ENCODE measurements around the gene IMP4. TPM values are rescaled to one million over a fixed set of nuclear protein-coding genes. Genes with fewer than 3 reads are reported as not detected.

IMP4 gene
- total RNA-seq, 1 experiment from 2014 or later, result 207 TPM

DNA sequence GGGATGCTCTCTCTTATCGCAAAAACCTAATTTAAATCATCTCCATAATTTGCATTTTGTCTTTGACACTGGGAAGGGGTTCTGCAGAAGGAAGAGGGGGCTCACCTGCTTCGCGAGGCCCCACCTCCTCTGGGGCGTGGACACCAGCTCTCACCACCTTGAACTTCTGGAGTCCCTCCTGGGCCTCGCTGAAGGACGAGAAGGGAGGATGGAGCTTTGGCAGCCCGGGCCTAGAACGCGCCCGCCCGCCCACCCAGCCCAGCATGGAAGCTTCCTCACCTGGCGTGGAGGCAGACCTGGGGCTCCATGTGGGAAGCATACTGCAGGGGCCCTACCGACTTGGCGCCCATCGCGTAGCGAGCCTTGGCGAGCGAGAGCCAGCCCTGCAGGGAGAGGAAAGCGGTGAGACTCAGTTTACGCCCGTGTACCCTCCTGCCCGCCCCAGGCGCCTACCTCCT is 1.1 kb upstream of the IMP4 start:
- H3K27me3 ChIP-seq (ENCODE audit: low read length), result no peaks in the 10 kb centered on the region
- CTCF ChIA-PET, result interaction anchor here (0.5 to 1.2 kb wide), 2 partner anchors 160 to 1151 kb away, joined by 5 read pairs; partner anchors contain the start of gene SMPD4
- DNase-seq (peak; percentile 28), ATAC-seq (peak; percentile 1; the same call in 1 of the 2 replicates)
- peak overlapping the region; percentile 77 for H3K4me2 ChIP-seq (ENCODE audit: low read length)
- peak overlapping the region; percentile 71 for H3K4me3 ChIP-seq (ENCODE audit: low read length)
- H2AFZ ChIP-seq (ENCODE audit: low read length), result peak overlapping the region; percentile 83
- H3F3A ChIP-seq (ENCODE audit: low read length, unreplicated experiment), result no peaks in the 10 kb centered on the region
- BruUV-seq (replicated peaks), result no TSS peak
- H4K20me1 ChIP-seq (ENCODE audit: low read length), result peaks cover 10% of the 10 kb centered on the region; the same call in 1 of the 2 replicates
- TF ChIP-seq, protein P1, sequence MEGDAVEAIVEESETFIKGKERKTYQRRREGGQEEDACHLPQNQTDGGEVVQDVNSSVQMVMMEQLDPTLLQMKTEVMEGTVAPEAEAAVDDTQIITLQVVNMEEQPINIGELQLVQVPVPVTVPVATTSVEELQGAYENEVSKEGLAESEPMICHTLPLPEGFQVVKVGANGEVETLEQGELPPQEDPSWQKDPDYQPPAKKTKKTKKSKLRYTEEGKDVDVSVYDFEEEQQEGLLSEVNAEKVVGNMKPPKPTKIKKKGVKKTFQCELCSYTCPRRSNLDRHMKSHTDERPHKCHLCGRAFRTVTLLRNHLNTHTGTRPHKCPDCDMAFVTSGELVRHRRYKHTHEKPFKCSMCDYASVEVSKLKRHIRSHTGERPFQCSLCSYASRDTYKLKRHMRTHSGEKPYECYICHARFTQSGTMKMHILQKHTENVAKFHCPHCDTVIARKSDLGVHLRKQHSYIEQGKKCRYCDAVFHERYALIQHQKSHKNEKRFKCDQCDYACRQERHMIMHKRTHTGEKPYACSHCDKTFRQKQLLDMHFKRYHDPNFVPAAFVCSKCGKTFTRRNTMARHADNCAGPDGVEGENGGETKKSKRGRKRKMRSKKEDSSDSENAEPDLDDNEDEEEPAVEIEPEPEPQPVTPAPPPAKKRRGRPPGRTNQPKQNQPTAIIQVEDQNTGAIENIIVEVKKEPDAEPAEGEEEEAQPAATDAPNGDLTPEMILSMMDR (conservative IDR thresholded peaks at IDR 0.05; ENCODE audit: low read depth, low read length), result no peak
- TF ChIP-seq EZH2 (IDR thresholded peaks at IDR 0.05; ENCODE audit: low read length, unreplicated experiment) (no peak), EZH2phosphoT487 (IDR thresholded peaks at IDR 0.05; ENCODE audit: borderline replicate concordance, low read length) (no peak)
- POLR2A ChIA-PET (ENCODE audit: unreplicated experiment), result interaction anchor here (0.7 kb wide), 1 partner anchor 100 kb away, joined by 3 read pairs; no protein-coding TSS in a partner anchor
- H3K79me2 ChIP-seq (ENCODE audit: low read length), result peaks cover 28% of the 10 kb centered on the region
- H3K36me3 ChIP-seq (ENCODE audit: low read depth, low read length), result peaks cover 27% of the 10 kb centered on the region
- H3K9ac ChIP-seq (ENCODE audit: low read length), result peak overlapping the region; percentile 94
- no peaks in the 10 kb centered on the region for H3K9me3 ChIP-seq (ENCODE audit: low read length)
- H3K4me1 ChIP-seq (ENCODE audit: insufficient read depth, low read length), result peaks cover 12% of the 10 kb centered on the region
- no peak overlapping the region for H3K27ac ChIP-seq (ENCODE audit: low read length)
- intact Hi-C loops (cut with micrococcal nuclease), result no loop called here
- H3K9me2 ChIP-seq (replicated peaks; ENCODE audit: low read length), result no peaks in the 10 kb centered on the region

DNA sequence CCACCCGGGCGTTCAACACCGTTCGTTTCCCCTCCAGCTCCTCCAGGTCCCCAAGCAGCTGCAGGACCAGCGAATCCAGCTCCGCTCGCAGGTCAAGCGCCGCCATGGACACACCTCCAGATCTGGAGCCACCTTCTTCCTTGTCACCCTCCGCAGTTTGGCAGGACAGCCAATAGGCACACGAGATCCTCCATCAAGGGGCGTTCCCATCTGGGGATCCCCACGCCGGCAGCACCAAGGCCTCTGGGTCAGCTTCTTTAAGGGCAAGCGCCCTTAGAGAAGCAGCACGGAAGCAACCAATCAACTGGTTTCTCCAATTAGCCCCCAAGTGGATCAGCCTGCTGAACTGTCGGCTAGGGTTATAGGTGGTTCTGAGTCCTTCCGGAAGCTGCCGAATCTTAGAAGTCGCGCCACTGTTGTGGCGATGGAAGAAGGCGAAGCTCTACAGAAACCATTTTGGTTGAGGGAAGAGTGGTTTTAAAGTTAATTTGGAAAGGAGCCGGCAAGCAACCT is 621 bp upstream of the IMP4 start:
- Histone ChIP-seq H3K4me2 (ENCODE audit: low read length) (peak overlapping the region; percentile 77), H3K9ac (ENCODE audit: low read length) (peak overlapping the region; percentile 94), H3K4me1 (ENCODE audit: insufficient read depth, low read length) (peaks cover 12% of the 10 kb centered on the region), H3K9me3 (ENCODE audit: low read length) (no peaks in the 10 kb centered on the region), H3K27me3 (ENCODE audit: low read length) (no peaks in the 10 kb centered on the region), H4K20me1 (ENCODE audit: low read length) (peaks cover 10% of the 10 kb centered on the region; the same call in 1 of the 2 replicates), H3K79me2 (ENCODE audit: low read length) (peaks cover 28% of the 10 kb centered on the region), H3K4me3 (ENCODE audit: low read length) (peak overlapping the region; percentile 71), H3K36me3 (ENCODE audit: low read depth, low read length) (peaks cover 32% of the 10 kb centered on the region), H3K27ac (ENCODE audit: low read length) (peak overlapping the region; percentile 37), H3K9me2 (replicated peaks; ENCODE audit: low read length) (no peaks in the 10 kb centered on the region), H3F3A (ENCODE audit: low read length, unreplicated experiment) (no peaks in the 10 kb centered on the region), H2AFZ (ENCODE audit: low read length) (peak overlapping the region; percentile 83)
- CTCF ChIA-PET, result interaction anchor here (0.5 to 1.2 kb wide), 3 partner anchors 161 to 1151 kb away, joined by 5 read pairs; partner anchors contain the start of gene SMPD4
- TSS peak; percentile 70 for BruUV-seq (replicated peaks)
- intact Hi-C loops (cut with micrococcal nuclease), result no loop called here
- POLR2A ChIA-PET (ENCODE audit: unreplicated experiment), result interaction anchor here (0.7 to 0.9 kb wide), 3 partner anchors 49 to 429 kb away, joined by 3 read pairs; no protein-coding TSS in a partner anchor
- ATAC-seq (peak; percentile 75), DNase-seq (peak; percentile 92)
- TF ChIP-seq EZH2 (IDR thresholded peaks at IDR 0.05; ENCODE audit: low read length, unreplicated experiment) (no peak), EZH2phosphoT487 (IDR thresholded peaks at IDR 0.05; ENCODE audit: borderline replicate concordance, low read length) (no peak)
- TF ChIP-seq, protein P1 (conservative IDR thresholded peaks at IDR 0.05; ENCODE audit: low read depth, low read length), result no peak

DNA sequence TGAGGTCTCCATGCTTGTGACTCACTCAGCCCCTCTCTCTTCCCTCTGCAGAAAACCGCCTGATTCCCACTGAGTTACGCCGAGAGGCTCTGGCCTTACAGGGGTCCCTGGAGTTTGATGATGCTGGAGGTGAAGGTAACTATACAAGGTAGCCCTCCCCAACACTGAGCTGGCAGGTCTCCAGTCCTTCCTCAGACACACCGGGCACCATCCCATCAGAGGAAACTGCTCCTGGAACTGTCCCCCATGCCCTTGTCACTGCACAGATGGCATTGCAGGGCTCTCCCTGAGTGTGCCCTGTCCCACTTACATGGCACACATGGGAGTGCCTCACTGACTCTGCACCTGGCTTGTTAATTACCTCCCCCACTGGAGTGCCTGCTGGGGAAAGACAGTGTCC is 1.9 kb downstream of the IMP4 start:
- ChIA-PET POLR2A (ENCODE audit: unreplicated experiment) (no interaction called here), CTCF (no interaction called here)
- H3K4me1 ChIP-seq (ENCODE audit: insufficient read depth, low read length), result peaks cover 4% of the 10 kb centered on the region; the same call in 1 of the 2 replicates
- H3K4me2 ChIP-seq (ENCODE audit: low read length), result peak overlapping the region; percentile 77
- H3K9ac ChIP-seq (ENCODE audit: low read length), result no peak overlapping the region
- no peak overlapping the region for H3K27ac ChIP-seq (ENCODE audit: low read length)
- no peaks in the 10 kb centered on the region for H3F3A ChIP-seq (ENCODE audit: low read length, unreplicated experiment)
- DNase-seq, result no peak
- H4K20me1 ChIP-seq (ENCODE audit: low read length), result peaks cover 10% of the 10 kb centered on the region; the same call in 1 of the 2 replicates
- TF ChIP-seq, protein P1 (conservative IDR thresholded peaks at IDR 0.05; ENCODE audit: low read depth, low read length), result no peak
- TF ChIP-seq EZH2 (IDR thresholded peaks at IDR 0.05; ENCODE audit: low read length, unreplicated experiment) (no peak), EZH2phosphoT487 (IDR thresholded peaks at IDR 0.05; ENCODE audit: borderline replicate concordance, low read length) (no peak)
- H2AFZ ChIP-seq (ENCODE audit: low read length), result no peak overlapping the region
- H3K36me3 ChIP-seq (ENCODE audit: low read depth, low read length), result peaks cover 43% of the 10 kb centered on the region
- H3K79me2 ChIP-seq (ENCODE audit: low read length), result peaks cover 28% of the 10 kb centered on the region
- no peaks in the 10 kb centered on the region for H3K27me3 ChIP-seq (ENCODE audit: low read length)
- H3K4me3 ChIP-seq (ENCODE audit: low read length), result peak overlapping the region; percentile 71
- intact Hi-C loops (cut with micrococcal nuclease), result no loop called here
- no TSS peak for BruUV-seq (replicated peaks)
- no peaks in the 10 kb centered on the region for H3K9me2 ChIP-seq (replicated peaks; ENCODE audit: low read length)
- H3K9me3 ChIP-seq (ENCODE audit: low read length), result no peaks in the 10 kb centered on the region
- ATAC-seq, result no peak
